HG02981 (cell line): ENCODE data around the gene BPIFB3.

Source experiments
- ATAC-seq: cut with Tn5 transposase; IDR thresholded peaks from one replicate; pipeline ENCODE4 v1.9.1; 2021; ENCODE audit warnings: mild to moderate bottlenecking, moderate library complexity; ENCODE audit not compliant: unreplicated experiment

The BPIFB3 gene

GRCh38 chr20:33015700-33016580 is 37.8 kb upstream of the BPIFB3 start:
- no peak for ATAC-seq

- ATAC-seq = no peak
Measured at GRCh38 chr20:33016581-33017109, 37.1 kb upstream of the BPIFB3 start.

- ATAC-seq = no peak
Measured at GRCh38 chr20:33017542-33017941, 36.2 kb upstream of the BPIFB3 start.

GRCh38 chr20:33018169-33018931 is 35.4 kb upstream of the BPIFB3 start:
- no peak for ATAC-seq

- ATAC-seq = no peak
Measured at GRCh38 chr20:33019465-33020277, 34.0 kb upstream of the BPIFB3 start.

- no peak for ATAC-seq
Measured at GRCh38 chr20:33020278-33021161, 33.2 kb upstream of the BPIFB3 start.

- no peak for ATAC-seq
Measured at GRCh38 chr20:33021879-33022278, 31.8 kb upstream of the BPIFB3 start.

- ATAC-seq = no peak
Measured at GRCh38 chr20:33022289-33022688, 31.4 kb upstream of the BPIFB3 start.

GRCh38 chr20:33022694-33023438 is 30.8 kb upstream of the BPIFB3 start:
- no peak for ATAC-seq

- no peak for ATAC-seq
Measured at GRCh38 chr20:33023439-33024242, 30.1 kb upstream of the BPIFB3 start.

- no peak for ATAC-seq
Measured at GRCh38 chr20:33024243-33024560, 29.5 kb upstream of the BPIFB3 start.

- ATAC-seq = no peak
Measured at GRCh38 chr20:33024609-33025317, 28.9 kb upstream of the BPIFB3 start.

GRCh38 chr20:33025318-33025876 is 28.3 kb upstream of the BPIFB3 start:
- no peak for ATAC-seq

GRCh38 chr20:33026072-33026778 is 27.5 kb upstream of the BPIFB3 start:
- ATAC-seq = no peak

GRCh38 chr20:33026779-33027759 is 26.6 kb upstream of the BPIFB3 start:
- ATAC-seq = no peak
